Measurements from ENCODE around the gene ZNF48.
A peak's percentile ranks its signal among the peaks of the same experiment; 100 is the strongest.

ZNF48 gene

DNA sequence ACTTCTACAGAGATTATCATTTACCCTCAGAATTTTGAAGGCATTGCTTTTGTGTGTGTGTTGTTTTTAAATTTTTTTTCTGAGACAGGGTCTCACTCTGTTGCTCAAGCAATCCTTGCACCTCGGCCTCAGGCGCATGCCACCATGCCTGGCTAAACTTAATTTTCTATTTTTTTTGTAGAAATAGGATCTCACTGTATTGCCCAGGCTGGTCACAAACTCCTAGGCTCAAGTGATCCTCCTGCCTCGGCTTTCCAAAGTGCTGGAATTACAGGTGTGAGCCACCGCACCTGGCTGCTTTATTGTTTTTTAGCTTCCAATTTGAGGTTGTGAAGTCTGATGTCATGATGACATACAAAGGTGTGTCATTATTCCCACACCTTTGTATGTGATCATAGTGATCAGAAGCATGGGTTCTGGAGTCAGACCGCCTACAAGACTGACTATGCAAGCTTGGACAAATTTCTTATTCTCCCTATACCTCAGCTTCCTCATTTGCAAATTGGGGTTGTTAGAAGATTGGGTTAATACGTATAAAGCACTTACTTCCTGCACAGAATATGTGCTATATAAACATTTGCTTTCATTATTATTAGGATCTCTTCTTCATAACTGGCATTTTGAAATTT, 44.6 kb downstream of the ZNF48 start:
- DNase-seq (ENCODE audit: low read depth in 1 of 2, low spot score in 1 of 2), result no peak

DNA sequence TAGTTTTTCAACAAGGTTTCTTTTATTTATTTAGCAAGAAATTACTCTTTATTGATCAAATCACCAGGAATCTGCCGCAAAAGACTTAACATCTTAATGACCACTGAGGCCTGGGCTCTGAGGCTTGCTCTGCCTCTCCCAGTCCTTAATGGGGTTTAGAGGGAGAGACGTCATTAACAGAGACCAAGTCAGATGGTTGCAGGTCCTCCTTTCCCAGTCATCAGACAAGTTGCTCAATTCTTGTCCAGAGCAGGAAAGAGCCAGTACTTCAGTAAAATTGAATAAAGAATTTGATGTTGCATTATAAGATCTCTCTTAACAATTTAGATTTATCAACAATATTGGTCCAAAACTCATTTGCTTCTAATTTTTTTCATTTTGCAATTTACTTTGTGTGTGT, 48.4 kb downstream of the ZNF48 start:
- no peak for DNase-seq (ENCODE audit: low read depth in 1 of 2, low spot score in 1 of 2)

DNA sequence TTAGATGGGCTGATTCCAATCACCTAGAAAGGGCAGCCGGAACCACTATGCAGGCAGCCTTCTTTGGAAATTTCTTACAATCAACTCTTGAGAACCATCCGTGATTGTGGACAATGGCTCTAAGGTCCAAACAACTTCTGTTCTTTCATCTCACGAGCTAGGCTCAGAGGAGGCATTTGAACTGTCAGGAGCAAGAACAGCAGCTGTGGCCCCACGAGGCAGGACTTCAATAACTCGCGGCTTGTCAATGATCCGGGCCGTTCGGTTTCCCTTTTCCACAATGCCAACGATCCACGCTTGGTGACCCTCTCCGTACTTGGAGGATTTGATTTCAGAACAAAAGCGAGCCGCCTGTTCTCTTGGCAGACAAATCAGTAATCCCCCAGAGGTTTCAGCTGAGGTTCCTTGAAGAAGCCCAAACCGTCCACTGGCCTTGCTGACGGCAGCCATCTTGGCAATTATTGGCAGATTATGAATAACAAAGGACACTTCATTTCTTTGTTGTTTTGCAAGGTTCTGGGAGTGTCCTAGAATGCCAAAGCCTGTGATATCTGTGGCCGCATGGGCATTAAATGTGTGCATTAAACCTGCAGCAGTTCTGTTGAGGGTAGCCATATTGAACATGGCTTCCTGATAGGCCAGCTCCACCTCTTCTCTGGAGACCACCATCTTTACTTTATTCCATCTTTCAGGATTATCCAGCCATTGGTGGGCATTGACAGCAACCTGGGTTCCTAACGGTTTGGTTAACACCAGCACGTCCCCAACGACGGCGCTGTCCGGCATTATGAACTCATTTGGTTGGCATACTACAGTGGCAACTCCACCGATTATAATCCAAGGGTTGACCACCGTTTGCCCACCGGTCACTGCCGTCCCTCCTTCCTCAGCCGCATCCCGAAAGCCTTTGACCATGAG, 49.3 kb downstream of the ZNF48 start:
- no peak for DNase-seq (ENCODE audit: low read depth in 1 of 2, low spot score in 1 of 2)

DNA sequence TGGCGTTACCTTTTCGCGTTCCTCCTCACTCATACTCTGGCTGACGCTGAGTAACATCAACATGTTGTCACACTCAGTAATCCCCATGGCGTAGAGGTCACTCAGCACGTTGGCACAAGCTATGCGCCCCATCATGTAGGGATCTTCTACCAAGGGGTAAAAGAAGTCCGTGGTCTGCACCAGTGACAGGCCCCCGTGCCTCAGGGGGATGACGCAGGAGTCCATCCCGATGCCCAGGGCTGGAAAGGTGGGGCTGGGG, 49.9 kb downstream of the ZNF48 start:
- DNase-seq (ENCODE audit: low read depth in 1 of 2, low spot score in 1 of 2), result no peak

DNA sequence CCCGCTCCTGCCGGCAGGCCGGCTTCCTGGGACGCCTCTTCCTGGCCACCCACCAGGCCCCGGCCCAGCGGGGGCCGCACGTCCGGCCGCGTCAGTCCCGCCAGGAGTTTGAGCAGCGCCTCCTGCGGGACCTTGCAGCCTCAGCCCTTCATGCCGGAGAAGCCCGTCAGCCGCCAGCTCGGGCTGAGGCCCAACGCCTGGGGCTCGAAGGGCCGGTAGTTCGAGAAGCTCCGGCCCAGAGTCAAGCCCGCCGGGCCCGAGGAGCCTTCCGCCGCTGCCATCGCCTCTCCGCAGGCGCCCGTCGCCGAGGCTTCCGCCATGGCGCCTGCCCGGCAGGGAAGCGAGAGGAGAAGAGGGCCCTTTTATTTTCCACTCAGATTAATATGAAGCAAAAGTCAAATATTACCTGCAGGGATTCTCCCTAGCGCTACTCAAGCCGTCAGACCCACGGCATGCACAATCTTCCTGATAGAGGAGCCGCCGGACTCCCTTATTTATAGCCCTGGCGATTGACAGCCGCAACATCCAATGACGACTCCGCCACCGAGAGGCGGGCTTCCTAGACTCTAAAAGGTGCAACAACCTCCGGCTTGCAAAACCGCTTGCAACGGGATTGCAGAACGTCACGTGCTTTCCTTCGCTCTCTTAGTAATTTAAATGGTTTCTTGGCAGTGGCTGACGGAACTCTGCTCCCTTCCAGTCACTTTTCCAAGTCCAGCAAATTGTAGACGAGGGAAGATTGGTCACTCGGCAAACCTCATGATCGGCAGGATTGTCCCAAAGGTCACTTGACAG, 50.4 kb downstream of the ZNF48 start, which contains the start of gene SEPHS2:
Gene SEPHS2, minus strand, starts transcription at position 467 of the 795 bp plus-strand sequence. Its CDS starts 147 bp downstream, at position 320.
- DNase-seq (ENCODE audit: low read depth in 1 of 2, low spot score in 1 of 2), result peak; percentile 92 to 94

DNA sequence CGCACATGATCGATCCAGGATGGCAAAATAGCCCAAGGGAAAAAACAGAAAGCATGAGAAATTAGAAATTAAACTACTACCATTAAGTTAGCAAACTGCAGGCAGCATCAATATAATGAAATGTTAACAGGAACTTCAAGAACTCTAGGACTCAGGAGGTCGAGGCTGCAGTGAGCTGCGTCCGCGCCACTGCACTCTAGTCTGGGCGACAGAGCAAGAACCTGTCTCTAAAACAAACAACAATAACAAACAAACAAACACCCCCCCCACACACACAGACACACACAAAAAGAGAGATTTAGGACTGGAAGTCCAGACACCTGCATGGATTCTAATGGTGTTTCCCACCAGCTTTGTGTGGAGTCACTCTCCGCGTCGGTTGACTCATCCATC, 51.0 kb downstream of the ZNF48 start:
- DNase-seq (ENCODE audit: low read depth in 1 of 2, low spot score in 1 of 2), result no peak

DNA sequence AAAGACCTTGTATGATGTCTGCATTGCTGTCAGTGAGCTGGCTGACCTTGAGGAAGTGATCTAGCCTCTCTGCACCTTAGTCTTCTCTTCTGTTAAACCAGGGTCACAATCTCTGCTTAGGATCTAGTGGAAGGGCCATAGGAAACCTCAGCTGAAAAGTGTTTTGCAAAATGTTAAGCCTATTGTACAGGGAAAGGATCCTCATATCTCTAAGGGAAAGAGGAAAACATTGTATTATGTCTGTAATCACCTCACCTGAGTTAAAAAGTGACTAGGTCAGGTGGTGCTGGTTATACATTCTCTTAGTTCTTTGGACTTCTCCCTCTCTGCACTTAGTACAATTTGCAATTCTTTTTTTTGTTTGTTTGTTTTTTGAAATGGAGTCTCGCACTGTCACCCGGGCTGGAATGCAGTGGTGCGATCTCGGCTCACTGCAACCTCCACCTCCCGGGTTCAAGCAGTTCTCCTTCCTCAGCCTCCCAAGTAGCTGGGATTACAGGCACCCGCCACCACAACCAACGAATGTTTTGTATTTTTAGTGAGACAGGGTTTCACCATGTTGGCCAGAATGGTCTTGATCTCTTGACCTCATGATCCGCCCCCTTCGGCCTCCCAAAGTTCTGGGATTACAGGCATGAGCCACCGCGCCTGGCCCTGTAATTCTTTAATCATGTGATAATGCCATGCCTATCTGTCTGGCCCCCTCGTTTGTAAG, 52.4 kb downstream of the ZNF48 start:
- no peak for DNase-seq (ENCODE audit: low read depth in 1 of 2, low spot score in 1 of 2)

DNA sequence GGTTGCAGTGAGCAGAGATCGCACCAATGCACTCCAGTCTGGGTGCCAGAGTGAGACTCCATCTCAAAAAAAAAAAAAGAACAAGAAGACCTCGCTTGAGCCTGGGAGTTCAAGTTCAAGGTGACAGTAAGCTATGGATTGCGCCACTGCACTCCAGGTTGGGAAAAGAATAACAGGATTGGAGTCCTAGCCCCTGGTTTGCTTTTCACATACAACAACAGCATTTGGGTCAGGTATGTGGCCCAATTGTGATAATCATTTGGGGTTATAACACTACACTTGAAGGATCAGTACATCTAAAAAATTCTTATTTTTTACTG, 53.9 kb downstream of the ZNF48 start:
- no peak for DNase-seq (ENCODE audit: low read depth in 1 of 2, low spot score in 1 of 2)

Measured in stimulated activated CD4-positive, alpha-beta T cell treated with anti-CD3 and anti-CD28 coated beads, Interleukin-15, amount 100 ng/mL, for 1 hour (primary cell).